Colonic mucosa (tissue), 4 donors: ENCODE data around the gene TRPM2. TPM values are rescaled to one million over a fixed set of nuclear protein-coding genes. Genes with fewer than 3 reads are reported as not detected.
"Not testable (repeated sequence)": the region's sequence is repeated elsewhere in the genome, so short reads cannot be mapped to it uniquely, and the experiment has no call there.

Source experiments
- DNase-seq: peaks from one replicate; pipeline ENCODE4 v3.0.0-alpha.2; 2020
- H3K27ac ChIP-seq: fragments of 200-600 bp; one replicate; pipeline ENCODE4 v1.8.0; 2021
- H3K27me3 ChIP-seq: fragments of 200-600 bp; one replicate; pipeline ENCODE4 v1.8.0; 2021
- H3K36me3 ChIP-seq: fragments of 200-600 bp; one replicate; pipeline ENCODE4 v1.8.0; 2021
- H3K4me1 ChIP-seq: fragments of 200-600 bp; one replicate; pipeline ENCODE4 v1.8.0; 2021; ENCODE audit warnings: mild to moderate bottlenecking
- H3K4me3 ChIP-seq: fragments of 200-600 bp; one replicate; pipeline ENCODE4 v1.8.0; 2021
- H3K9ac ChIP-seq, 2 donors: one replicate each; pipeline ENCODE4 v1.7.0; 2013; ENCODE audit warnings: control low read depth in 2 of 2, low read depth in 2 of 2, low read length in 2 of 2
- H3K9me3 ChIP-seq: fragments of 200-600 bp; one replicate; pipeline ENCODE4 v1.8.0; 2021
- intact Hi-C: fragments of 100-400 bp; cut with DNase I; formaldehyde crosslinking; loops from one replicate; pipeline ENCODE4 v1.14.1; 2022
- total RNA-seq, 2 donors: library from RNA; stranded (reverse); fragmentation: NEBNext Ultra II Directional in 1 of 2; extraction: Animal tissue kit (Norgen Biotek cat#: 25700) in 1 of 2; gene quantifications; one replicate each; pipeline ENCODE4 v1.2.1, GENCODE V29; 2021
- TF ChIP-seq, protein P1 (sequence below): fragments of 200-600 bp; IDR thresholded peaks from one replicate; pipeline ENCODE4 v1.8.0; 2022; ENCODE audit warnings: antibody characterized with exemption, mild to moderate bottlenecking
- donor health status: healthy.
- donor health status: DM: no; HTN: no; CAD: no.
- donor health status: DM: no; HTN: no; CAD: no.

Gene TRPM2
- total RNA-seq, 2 donors from 2014 or later = 2.6 to 4.2 TPM

- TF ChIP-seq, protein P1, sequence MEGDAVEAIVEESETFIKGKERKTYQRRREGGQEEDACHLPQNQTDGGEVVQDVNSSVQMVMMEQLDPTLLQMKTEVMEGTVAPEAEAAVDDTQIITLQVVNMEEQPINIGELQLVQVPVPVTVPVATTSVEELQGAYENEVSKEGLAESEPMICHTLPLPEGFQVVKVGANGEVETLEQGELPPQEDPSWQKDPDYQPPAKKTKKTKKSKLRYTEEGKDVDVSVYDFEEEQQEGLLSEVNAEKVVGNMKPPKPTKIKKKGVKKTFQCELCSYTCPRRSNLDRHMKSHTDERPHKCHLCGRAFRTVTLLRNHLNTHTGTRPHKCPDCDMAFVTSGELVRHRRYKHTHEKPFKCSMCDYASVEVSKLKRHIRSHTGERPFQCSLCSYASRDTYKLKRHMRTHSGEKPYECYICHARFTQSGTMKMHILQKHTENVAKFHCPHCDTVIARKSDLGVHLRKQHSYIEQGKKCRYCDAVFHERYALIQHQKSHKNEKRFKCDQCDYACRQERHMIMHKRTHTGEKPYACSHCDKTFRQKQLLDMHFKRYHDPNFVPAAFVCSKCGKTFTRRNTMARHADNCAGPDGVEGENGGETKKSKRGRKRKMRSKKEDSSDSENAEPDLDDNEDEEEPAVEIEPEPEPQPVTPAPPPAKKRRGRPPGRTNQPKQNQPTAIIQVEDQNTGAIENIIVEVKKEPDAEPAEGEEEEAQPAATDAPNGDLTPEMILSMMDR = no peak
- no peak overlapping the region for H3K27ac ChIP-seq
- no peak overlapping the region for H3K4me3 ChIP-seq
- H3K9ac ChIP-seq = no peak overlapping the region
- no peaks in the 10 kb centered on the region for H3K4me1 ChIP-seq
- DNase-seq = no peak
- peaks cover 8% of the 10 kb centered on the region for H3K27me3 ChIP-seq
- no peaks in the 10 kb centered on the region for H3K36me3 ChIP-seq
- no peaks in the 10 kb centered on the region for H3K9me3 ChIP-seq
- intact Hi-C loops = no loop called here
These were observed 2.7 kb downstream of the TRPM2 start for GRCh38 chr21:44356160-44356559.

GRCh38 chr21:44356636-44357035 is 3.2 kb downstream of the TRPM2 start:
- Histone ChIP-seq H3K4me3 (no peak overlapping the region), H3K36me3 (no peaks in the 10 kb centered on the region), H3K27me3 (peaks cover 5% of the 10 kb centered on the region), H3K4me1 (no peaks in the 10 kb centered on the region), H3K27ac (no peak overlapping the region), H3K9me3 (no peaks in the 10 kb centered on the region), H3K9ac (no peak overlapping the region)
- TF ChIP-seq, protein P1 = no peak
- intact Hi-C loops = no loop called here
- no peak for DNase-seq

DNA sequence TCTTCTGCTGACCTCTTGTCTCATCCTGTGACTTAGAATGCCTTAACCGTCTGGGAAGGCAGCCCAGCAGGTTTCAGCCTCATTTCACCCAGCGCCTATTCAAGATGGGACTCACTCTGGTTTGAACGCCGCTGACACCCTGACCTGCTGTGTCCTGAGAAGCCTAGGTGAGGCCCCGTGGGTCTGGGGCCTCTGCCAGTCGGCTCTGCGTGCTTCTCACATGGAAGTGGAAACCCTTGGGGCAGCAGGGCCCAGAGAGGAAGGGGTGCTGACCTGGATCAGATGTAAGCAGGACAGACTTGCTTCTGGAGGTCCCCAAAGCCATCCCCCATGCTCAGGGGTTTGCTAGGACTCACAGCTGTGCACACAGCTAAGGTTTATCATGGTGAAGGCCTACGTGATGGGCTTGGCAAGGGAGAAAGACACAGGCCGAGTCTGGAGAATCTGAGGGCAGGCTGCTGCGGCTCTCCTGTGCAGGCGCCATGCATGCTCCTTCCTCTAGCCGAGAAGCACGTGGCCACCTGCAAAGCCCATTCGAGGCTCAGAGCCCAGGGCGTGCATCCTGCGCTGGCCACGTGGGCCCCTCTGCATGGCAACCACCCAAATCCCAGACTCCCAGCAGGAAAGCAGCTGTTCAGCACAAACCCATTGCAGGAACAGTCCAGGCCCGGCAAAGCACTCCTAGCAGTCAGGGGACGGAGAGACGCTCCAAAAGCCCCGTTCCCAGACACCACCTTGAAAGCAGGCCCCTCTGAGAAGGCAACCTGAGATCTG is 3.8 kb downstream of the TRPM2 start:
- Histone ChIP-seq H3K4me3 (no peak overlapping the region), H3K4me1 (no peaks in the 10 kb centered on the region), H3K36me3 (no peaks in the 10 kb centered on the region), H3K27me3 (no peaks in the 10 kb centered on the region), H3K9me3 (no peaks in the 10 kb centered on the region), H3K27ac (no peak overlapping the region), H3K9ac (no peak overlapping the region)
- TF ChIP-seq, protein P1 = no peak
- intact Hi-C loops = no loop called here
- DNase-seq = no peak

GRCh38 chr21:44359396-44359795 is 6.0 kb downstream of the TRPM2 start:
- no peaks in the 10 kb centered on the region for H3K27me3 ChIP-seq
- no peak overlapping the region for H3K27ac ChIP-seq
- no peaks in the 10 kb centered on the region for H3K4me1 ChIP-seq
- no peak overlapping the region for H3K9ac ChIP-seq
- no peak for DNase-seq
- TF ChIP-seq, protein P1 = no peak
- H3K36me3 ChIP-seq = no peaks in the 10 kb centered on the region
- H3K9me3 ChIP-seq = no peaks in the 10 kb centered on the region
- no peak overlapping the region for H3K4me3 ChIP-seq
- intact Hi-C loops = no loop called here

DNA sequence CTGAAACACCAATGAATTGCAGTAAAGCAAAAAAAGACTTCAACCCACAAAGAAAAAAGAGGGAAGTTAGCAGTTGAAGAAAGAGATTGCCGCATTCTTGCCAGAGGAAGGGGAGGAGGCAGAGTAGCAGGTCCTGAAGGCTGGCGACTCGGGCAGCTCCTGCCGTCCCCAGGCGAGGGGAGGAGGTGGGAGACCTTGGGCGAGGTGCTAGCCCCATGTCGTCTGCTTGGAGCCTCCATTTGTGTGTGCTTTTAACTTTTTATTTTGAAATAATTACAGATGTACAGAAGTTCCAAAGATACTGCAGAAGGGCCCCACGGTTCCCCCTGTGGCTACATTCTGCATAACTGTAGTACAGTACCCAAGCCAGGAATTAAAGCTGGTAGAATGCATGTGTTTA is 6.7 kb downstream of the TRPM2 start:
- DNase-seq = no peak
- intact Hi-C loops = no loop called here
- Histone ChIP-seq H3K27ac (no peak overlapping the region), H3K4me3 (no peak overlapping the region), H3K36me3 (no peaks in the 10 kb centered on the region), H3K27me3 (no peaks in the 10 kb centered on the region), H3K9me3 (no peaks in the 10 kb centered on the region), H3K9ac (no peak overlapping the region), H3K4me1 (no peaks in the 10 kb centered on the region)
- TF ChIP-seq, protein P1 = no peak

DNA sequence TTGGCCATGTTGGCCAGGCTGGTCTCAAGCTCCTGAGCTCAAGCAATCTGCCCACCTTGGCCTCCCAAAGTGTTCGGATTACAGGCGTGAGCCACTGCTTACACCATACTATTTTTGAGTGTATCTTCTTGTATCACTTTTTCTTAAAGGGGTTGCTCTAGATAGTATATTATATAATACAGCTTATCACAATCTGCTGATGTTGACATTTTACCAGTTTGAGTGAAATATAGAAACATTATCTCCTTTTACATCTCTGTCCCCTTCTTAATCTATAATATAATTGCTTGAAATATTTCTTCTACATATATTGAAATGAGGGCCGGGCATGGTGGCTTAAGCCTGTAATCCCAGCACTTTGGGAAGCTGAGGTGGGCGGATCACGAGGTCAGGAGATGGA is 8.5 kb downstream of the TRPM2 start:
- H3K4me3 ChIP-seq, intact Hi-C loops, H3K27ac ChIP-seq, H3K36me3 ChIP-seq, DNase-seq, H3K27me3 ChIP-seq, H3K9ac ChIP-seq, H3K9me3 ChIP-seq, H3K4me1 ChIP-seq: not testable (repeated sequence)
